ENCODE results near the gene GCHFR.

GRCh38 chr15:40782609-40783227 lies 18.9 kb downstream of the GCHFR start:
- TF ChIP-seq CTCF (conservative IDR thresholded peaks at IDR 0.05; ENCODE audit: low read depth, low read length), result peak; percentile 68
- no peak for TF ChIP-seq EZH2 (IDR thresholded peaks at IDR 0.05; ENCODE audit: borderline replicate concordance, low read depth, low read length, poor library complexity, severe bottlenecking)
